ENCODE data around the gene PRICKLE2.

PRICKLE2 gene

GRCh38 chr3:64218746-64219145 is 6.5 kb downstream of the PRICKLE2 start:
- no peak for DNase-seq

- no peak for DNase-seq
These were observed 6.9 kb downstream of the PRICKLE2 start for GRCh38 chr3:64218329-64218728.

- DNase-seq, result peak; percentile 76
These were observed 8.8 kb downstream of the PRICKLE2 start for GRCh38 chr3:64216274-64217147.

GRCh38 chr3:64215559-64215958 is 9.7 kb downstream of the PRICKLE2 start:
- no peak for DNase-seq

GRCh38 chr3:64215103-64215502 is 10.2 kb downstream of the PRICKLE2 start:
- DNase-seq, result no peak

GRCh38 chr3:64214381-64215018 is 10.8 kb downstream of the PRICKLE2 start:
- no peak for DNase-seq

- DNase-seq, result no peak
These were observed 11.3 kb downstream of the PRICKLE2 start for GRCh38 chr3:64213962-64214379.

- no peak for DNase-seq
These were observed 11.9 kb downstream of the PRICKLE2 start for GRCh38 chr3:64213224-64213878.

- DNase-seq, result peak; percentile 71
These were observed 15.2 kb downstream of the PRICKLE2 start for GRCh38 chr3:64209866-64210621.

- peak; percentile 77 for DNase-seq
These were observed 17.8 kb downstream of the PRICKLE2 start for GRCh38 chr3:64207289-64208080.

GRCh38 chr3:64203969-64204908 is 21.0 kb downstream of the PRICKLE2 start:
- no peak for DNase-seq

- DNase-seq, result no peak
These were observed 22.1 kb downstream of the PRICKLE2 start for GRCh38 chr3:64203216-64203615.

- no peak for DNase-seq
These were observed 25.3 kb downstream of the PRICKLE2 start for GRCh38 chr3:64199932-64200331.

- DNase-seq, result no peak
These were observed 28.9 kb downstream of the PRICKLE2 start for GRCh38 chr3:64196236-64196929.

GRCh38 chr3:64195789-64196188 is 29.5 kb downstream of the PRICKLE2 start:
- no peak for DNase-seq

- no peak for DNase-seq
These were observed 33.4 kb downstream of the PRICKLE2 start for GRCh38 chr3:64191822-64192221.

GRCh38 chr3:64190517-64191515 is 34.5 kb downstream of the PRICKLE2 start:
- DNase-seq, result peak; percentile 71

GRCh38 chr3:64188810-64189560 is 36.3 kb downstream of the PRICKLE2 start:
- peak; percentile 93 for DNase-seq

All from islet precursor cell (in vitro differentiated cells).